B cell (primary cell): ENCODE results near the gene PTPRG. TPM values are rescaled to one million over a fixed set of nuclear protein-coding genes. Genes with fewer than 3 reads are reported as not detected.

Source experiments
- ATAC-seq: fragments of 200-7000 bp; cut with Tn5 transposase; one replicate; pipeline ENCODE4 v1.10.0; 2021; ENCODE audit warnings: low read depth, mild to moderate bottlenecking, moderate number of reproducible peaks, moderate library complexity
- CTCF ChIA-PET: fragments of 350-600 bp; sonication (Branson Sonifier 250); formaldehyde crosslinking; loops from one replicate; lab custom pipeline; 2021; ENCODE audit warnings: antibody characterized with exemption, inconsistent platforms; lab: Charles Lee
- POLR2A ChIA-PET: fragments of 350-600 bp; sonication (Branson Sonifier 250); formaldehyde crosslinking; loops from one replicate; lab custom pipeline; 2021; ENCODE audit warnings: antibody characterized with exemption; lab: Charles Lee
- DNase-seq: peaks from one replicate; pipeline ENCODE4 v3.0.0; 2013
- H2AFZ ChIP-seq: 2 replicates; pipeline ENCODE4 v1.6.1; 2012; ENCODE audit warnings: mild to moderate bottlenecking, low read depth, low read length; ENCODE audit not compliant: insufficient read depth, poor library complexity, severe bottlenecking
- H3K27ac ChIP-seq, 2 donors: 1 replicate in 1 of 2; 2 replicates in 1 of 2; pipeline ENCODE4 v1.5.1; 2012 to 2013; ENCODE audit warnings: low read length in 2 of 2, mild to moderate bottlenecking in 2 of 2, moderate library complexity in 1 of 2
- H3K27me3 ChIP-seq, 4 experiments: fragments of 200-600 bp in 1 of 4; sonication (generic) in 1 of 4; replicated peaks in 1 of 4; 1 replicate in 2 of 4; 2 replicates in 2 of 4; pipeline versions ENCODE4 v1.6.1 to v1.7.0; 2013 to 2016; ENCODE audit warnings: low read length in 3 of 4, mild to moderate bottlenecking in 2 of 4, mixed read lengths in 1 of 4, moderate library complexity in 1 of 4; ENCODE audit not compliant: insufficient read depth in 4 of 4, control insufficient read depth in 3 of 4; ENCODE audit errors: control extremely low read depth in 1 of 4
- H3K36me3 ChIP-seq, 2 experiments: replicated peaks in 1 of 2; 1 replicate in 1 of 2; 2 replicates in 1 of 2; pipeline versions ENCODE4 v1.6.1 to v1.7.1; 2013; ENCODE audit warnings: low read length in 1 of 2; ENCODE audit not compliant: insufficient read depth in 2 of 2, control insufficient read depth in 1 of 2; ENCODE audit errors: control extremely low read depth in 1 of 2, extremely low read depth in 1 of 2
- H3K4me1 ChIP-seq, 2 donors: fragments of 200-600 bp in 1 of 2; sonication (generic) in 1 of 2; 1 replicate in 1 of 2; 2 replicates in 1 of 2; pipeline versions ENCODE4 v1.5.1 to v1.6.1; 2013 to 2017; ENCODE audit warnings: low read length in 2 of 2; ENCODE audit not compliant: control insufficient read depth in 2 of 2, insufficient read depth in 2 of 2
- H3K4me2 ChIP-seq: replicated peaks from 2 replicates; pipeline ENCODE3; 2012; ENCODE audit warnings: mild to moderate bottlenecking, low read depth, low read length; ENCODE audit not compliant: poor library complexity, severe bottlenecking
- H3K4me3 ChIP-seq, 5 experiments: fragments of 200-600 bp in 1 of 5; sonication (generic) in 1 of 5; 1 replicate in 3 of 5; 2 replicates in 2 of 5; pipeline versions ENCODE4 v1.5.1 to v1.7.0; 2011 to 2016; ENCODE audit warnings: low read length in 4 of 5, mild to moderate bottlenecking in 4 of 5, low read depth in 2 of 5, control low read depth in 1 of 5, moderate library complexity in 1 of 5; ENCODE audit not compliant: insufficient read depth in 1 of 5; ENCODE audit errors: control extremely low read depth in 1 of 5, extremely low read depth in 1 of 5
- H3K79me2 ChIP-seq: fragments of 200-600 bp; sonication (generic); one replicate; pipeline ENCODE4 v1.6.0; 2016; ENCODE audit warnings: low read length; ENCODE audit not compliant: control insufficient read depth, insufficient read depth
- H3K9ac ChIP-seq: fragments of 200-600 bp; sonication (generic); 2 replicates; pipeline ENCODE4 v1.6.1; 2017; ENCODE audit warnings: mild to moderate bottlenecking, low read length, moderate library complexity
- H3K9me3 ChIP-seq, 3 donors: one replicate each; pipeline versions ENCODE4 v1.6.1 to v1.7.1; 2013; ENCODE audit warnings: low read length in 2 of 3; ENCODE audit not compliant: control insufficient read depth in 2 of 3, insufficient read depth in 1 of 3; ENCODE audit errors: control extremely low read depth in 1 of 3
- H4K20me1 ChIP-seq: 2 replicates; pipeline ENCODE4 v1.6.0; 2012; ENCODE audit warnings: mild to moderate bottlenecking, low read length; ENCODE audit not compliant: insufficient read depth, control insufficient read depth, poor library complexity, severe bottlenecking
- H3K27ac Mint-ChIP-seq: one replicate; pipeline ENCODE4 v1.8.0; 2021; ENCODE audit warnings: mixed read lengths
- H3K27me3 Mint-ChIP-seq: one replicate; pipeline ENCODE4 v1.8.0; 2021; ENCODE audit warnings: mixed read lengths
- H3K4me1 Mint-ChIP-seq: one replicate; pipeline ENCODE4 v1.8.0; 2021; ENCODE audit warnings: mixed read lengths
- H3K4me3 Mint-ChIP-seq: one replicate; pipeline ENCODE4 v1.8.0; 2021; ENCODE audit warnings: mixed read lengths
- H3K9me3 Mint-ChIP-seq: one replicate; pipeline ENCODE4 v1.8.0; 2022; ENCODE audit warnings: mixed read lengths; ENCODE audit not compliant: insufficient read depth
- CTCF ChIP-seq: fragments of 200-600 bp; IDR thresholded peaks from one replicate; pipeline ENCODE4 v1.8.0; 2022; ENCODE audit warnings: antibody characterized with exemption, mild to moderate bottlenecking
- EZH2 ChIP-seq: IDR thresholded peaks from 2 replicates; pipeline ENCODE4 v1.6.1; 2012; ENCODE audit warnings: borderline replicate concordance, low read depth, mild to moderate bottlenecking, moderate library complexity, low read length; ENCODE audit not compliant: insufficient read depth, poor library complexity, severe bottlenecking
- WGBS: methylation state at CpG from one replicate; pipeline ENCODE4 v1.1.5; 2013; ENCODE audit warnings: missing lambda C conversion rate; ENCODE audit not compliant: insufficient coverage; 5-methylcytosine and 5-hydroxymethylcytosine counted together
- intact Hi-C: fragments of 100-400 bp; cut with micrococcal nuclease; formaldehyde crosslinking; loops from one replicate; pipeline ENCODE4 v1.10.0; 2022
- polyA plus RNA-seq: library from polyadenylated mRNA; depleted of rRNA; stranded (reverse); fragments of >200 nt; gene quantifications from 2 replicates; pipeline ENCODE4 v1.2.3, GENCODE V29; 2012
- total RNA-seq, 2 donors: library from RNA; stranded (reverse); fragments of 120-200 nt in 1 of 2; gene quantifications; 1 replicate in 1 of 2; 2 replicates in 1 of 2; pipeline versions ENCODE4 v1.2.3 to v1.2.4, GENCODE V29; 2013 to 2022

The PTPRG gene
- total and polyA plus RNA-seq, 2 donors (not counting 1 experiment from before 2014, with no cell fraction given): 0.12 to 1.3 TPM

GRCh38 chr3:62203561-62203960 is 642.2 kb downstream of the PTPRG start:
- H3K27ac Mint-ChIP-seq: no peak overlapping the region
- H3K4me1 Mint-ChIP-seq: no peaks in the 10 kb centered on the region
- Histone ChIP-seq H3K4me1 (no peaks in the 10 kb centered on the region), H3K27ac (no peak overlapping the region), H3K9ac (no peak overlapping the region), H2AFZ (no peak overlapping the region), H3K79me2 (no peaks in the 10 kb centered on the region), H4K20me1 (no peaks in the 10 kb centered on the region), H3K4me2 (no peak overlapping the region), H3K36me3 (no peaks in the 10 kb centered on the region), H3K9me3 (no peaks in the 10 kb centered on the region), H3K27me3 (peaks cover 0 to 4% (median 0%) of the 10 kb centered on the region in 4 experiments), H3K4me3 (no peak overlapping the region)
- no peak overlapping the region for H3K4me3 Mint-ChIP-seq
- ATAC-seq (no peak), DNase-seq (no peak)
- no peaks in the 10 kb centered on the region for H3K27me3 Mint-ChIP-seq
- intact Hi-C loops: no loop called here
- no peak for TF ChIP-seq CTCF
- ChIA-PET POLR2A (no interaction called here), CTCF (no interaction called here)
- WGBS: 96% methylated on average over 16 of the region's 19 CpGs
- no peaks in the 10 kb centered on the region for H3K9me3 Mint-ChIP-seq

- POLR2A ChIA-PET: no interaction called here
- Mint-ChIP-seq H3K9me3 (no peaks in the 10 kb centered on the region), H3K4me3 (no peak overlapping the region), H3K27ac (no peak overlapping the region), H3K4me1 (no peaks in the 10 kb centered on the region), H3K27me3 (no peaks in the 10 kb centered on the region)
- no peak for DNase-seq
- intact Hi-C loops: no loop called here
- no peaks in the 10 kb centered on the region for H3K36me3 ChIP-seq
- ATAC-seq: no peak
- no peaks in the 10 kb centered on the region for H3K79me2 ChIP-seq
- whole genome bisulfite sequencing: no CpG with 5 or more reads among the region's 3 CpGs
- CTCF ChIA-PET: no interaction called here
- no peaks in the 10 kb centered on the region for H4K20me1 ChIP-seq
- no peaks in the 10 kb centered on the region for H3K4me1 ChIP-seq
- no peak overlapping the region for H2AFZ ChIP-seq
- H3K27ac ChIP-seq: no peak overlapping the region
- H3K4me3 ChIP-seq: no peak overlapping the region
- H3K4me2 ChIP-seq: no peak overlapping the region
- TF ChIP-seq EZH2 (no peak), CTCF (no peak)
- peaks cover 0 to 3% (median 0%) of the 10 kb centered on the region in 4 experiments for H3K27me3 ChIP-seq
- H3K9ac ChIP-seq: no peak overlapping the region
- no peaks in the 10 kb centered on the region for H3K9me3 ChIP-seq
Observed at GRCh38 chr3:62207197-62207596, 645.8 kb downstream of the PTPRG start.
